Embryonic facial prominence (tissue), 1 donor: Measurements from ENCODE around the gene SNX15.
"Not testable (repeated sequence)": the region's sequence is repeated elsewhere in the genome, so short reads cannot be mapped to it uniquely, and the experiment has no call there.

ENCODE experiments used
- DNase-seq: peaks from one replicate; pipeline ENCODE4 v3.0.0-alpha.2; 2016; ENCODE audit errors: extremely low spot score

SNX15 gene

GRCh38 chr11:65014726-65015227 lies 12.5 kb upstream of the SNX15 start:
- DNase-seq: no peak

DNA sequence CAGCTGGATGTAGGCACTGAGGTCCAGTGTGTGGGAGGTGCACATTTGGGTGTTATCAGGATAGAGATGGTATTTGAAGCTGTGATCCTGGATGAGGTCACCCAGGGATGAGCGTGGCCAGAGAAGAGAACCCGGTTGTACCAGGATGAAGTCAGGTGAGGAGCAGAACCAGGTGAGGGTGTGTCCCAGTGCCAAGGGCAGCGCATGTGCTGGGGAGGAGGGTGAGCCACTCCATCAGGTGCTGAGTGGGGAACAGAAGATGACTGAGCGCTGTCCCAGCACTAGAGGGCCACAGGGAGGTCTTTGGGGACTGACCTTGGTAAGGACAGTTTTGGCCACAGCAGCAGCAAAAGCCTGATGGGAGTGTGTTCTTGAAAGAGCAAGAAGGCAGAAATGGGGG lies 10.5 kb upstream of the SNX15 start:
- no peak for DNase-seq

DNA sequence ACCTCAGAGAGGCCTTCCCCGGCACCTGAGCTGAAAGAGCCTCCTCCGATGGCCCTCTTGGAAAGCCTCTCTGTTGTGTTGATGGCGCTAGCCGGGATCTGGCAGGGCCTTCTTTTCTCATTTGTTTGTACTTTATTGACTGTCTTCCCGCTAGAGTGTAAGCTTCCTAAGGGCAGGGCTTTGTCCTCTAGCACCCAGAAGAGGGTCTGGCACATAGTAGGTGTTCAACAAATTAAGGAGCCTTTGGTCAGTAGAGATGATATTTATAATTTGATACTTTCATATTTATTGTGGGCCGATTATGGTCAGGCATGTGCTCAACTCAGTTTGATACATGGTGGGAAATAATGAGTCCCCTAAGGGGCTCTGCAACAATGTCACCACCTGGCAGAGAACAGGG lies 9.3 kb upstream of the SNX15 start:
- DNase-seq: no peak

DNA sequence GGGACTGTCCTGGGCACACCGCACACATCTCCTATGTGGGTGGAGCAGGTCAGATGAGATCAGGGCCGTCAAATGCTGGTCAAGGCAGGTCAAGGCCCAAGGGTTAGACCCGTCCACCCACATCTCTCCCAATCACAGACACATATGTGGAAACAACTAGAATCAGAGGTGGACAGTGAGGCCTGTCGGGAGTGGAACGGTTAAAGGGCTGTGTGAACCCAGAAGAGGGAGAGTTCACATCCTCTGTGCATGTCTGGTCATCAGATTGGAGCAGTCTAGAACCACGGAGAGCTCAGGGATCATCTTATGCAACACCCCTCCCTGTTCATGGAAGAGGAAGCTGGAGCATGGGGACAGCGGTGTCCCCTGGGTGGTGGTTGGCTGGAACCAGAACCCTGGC lies 7.4 kb upstream of the SNX15 start:
- no peak for DNase-seq

- DNase-seq: no peak
Measured at GRCh38 chr11:65021003-65021402, 6.2 kb upstream of the SNX15 start.

DNA sequence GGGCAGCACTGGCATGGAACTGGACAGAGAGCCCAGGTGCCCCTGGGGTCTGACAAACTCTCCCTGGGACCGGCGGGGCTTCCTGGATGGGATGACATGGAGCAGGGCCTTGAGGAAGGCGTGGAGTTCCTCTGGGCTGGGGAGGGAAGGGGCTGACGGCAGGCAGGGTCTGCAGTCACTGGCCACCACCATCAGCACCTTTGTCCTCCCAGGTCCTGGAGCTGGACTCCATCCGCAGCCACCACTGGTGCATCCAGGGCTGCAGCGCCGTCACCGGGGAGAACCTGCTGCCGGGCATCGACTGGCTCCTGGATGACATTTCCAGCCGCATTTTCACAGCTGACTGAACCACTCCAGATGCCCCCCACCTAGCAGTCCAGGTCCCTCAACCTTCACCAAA lies 5.7 kb upstream of the SNX15 start:
- no peak for DNase-seq

DNA sequence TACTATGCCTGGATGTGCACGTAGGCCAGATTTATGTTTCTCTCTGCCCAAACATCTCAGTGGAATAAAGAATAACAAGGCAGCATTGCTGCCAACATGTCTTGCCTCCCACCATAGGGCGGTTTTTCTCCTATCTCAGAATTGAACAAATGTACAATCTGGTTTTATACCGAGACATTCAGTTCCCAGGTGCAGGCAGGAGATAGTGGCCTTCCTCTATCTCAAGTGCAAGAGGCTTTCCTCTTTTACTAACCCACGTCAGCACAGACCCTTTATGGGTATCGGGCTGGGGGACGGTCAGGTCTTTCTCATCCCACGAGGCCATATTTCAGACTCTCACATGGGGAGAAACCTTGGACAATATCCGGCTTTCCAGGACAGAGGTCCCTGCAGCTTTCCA lies 3.7 kb upstream of the SNX15 start:
- not testable (repeated sequence) for DNase-seq

DNA sequence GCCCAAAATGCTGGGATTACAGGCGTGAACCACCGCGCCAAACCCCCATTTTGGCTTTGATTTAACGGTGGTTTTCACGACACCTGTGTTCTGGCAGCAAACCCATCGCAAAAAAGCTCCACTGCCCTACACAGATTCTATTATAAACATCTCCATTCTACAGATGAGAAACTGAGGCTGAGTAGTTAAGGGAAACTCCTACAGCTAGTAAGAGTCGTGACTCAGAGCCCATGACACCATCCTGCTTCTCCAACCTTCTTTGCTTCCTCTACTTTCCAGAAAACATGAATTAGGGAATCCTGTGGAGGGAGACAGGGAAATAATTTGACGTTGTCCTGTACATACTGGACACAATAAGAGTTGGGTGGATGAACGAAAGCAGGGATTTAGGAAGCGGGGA lies 429 bp upstream of the SNX15 start:
- DNase-seq: no peak

DNA sequence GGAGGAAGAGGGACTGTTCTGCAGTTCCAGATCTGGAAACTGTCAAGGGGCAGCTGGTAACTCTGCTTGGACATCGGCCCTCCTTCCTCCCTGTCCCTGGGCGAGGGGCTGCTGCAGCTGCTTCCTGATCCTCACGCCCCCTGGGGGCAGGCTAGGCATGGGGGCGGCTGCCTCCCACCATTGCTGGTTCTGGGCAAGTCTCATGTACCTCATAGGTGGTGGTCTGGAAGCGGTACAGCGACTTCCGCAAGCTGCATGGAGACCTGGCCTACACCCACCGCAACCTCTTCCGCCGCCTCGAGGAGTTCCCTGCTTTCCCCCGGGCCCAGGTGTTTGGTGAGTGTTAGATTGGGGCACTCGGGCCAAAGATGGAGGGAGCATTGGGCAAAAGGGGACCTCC lies 5.0 kb downstream of the SNX15 start:
- DNase-seq: no peak

DNA sequence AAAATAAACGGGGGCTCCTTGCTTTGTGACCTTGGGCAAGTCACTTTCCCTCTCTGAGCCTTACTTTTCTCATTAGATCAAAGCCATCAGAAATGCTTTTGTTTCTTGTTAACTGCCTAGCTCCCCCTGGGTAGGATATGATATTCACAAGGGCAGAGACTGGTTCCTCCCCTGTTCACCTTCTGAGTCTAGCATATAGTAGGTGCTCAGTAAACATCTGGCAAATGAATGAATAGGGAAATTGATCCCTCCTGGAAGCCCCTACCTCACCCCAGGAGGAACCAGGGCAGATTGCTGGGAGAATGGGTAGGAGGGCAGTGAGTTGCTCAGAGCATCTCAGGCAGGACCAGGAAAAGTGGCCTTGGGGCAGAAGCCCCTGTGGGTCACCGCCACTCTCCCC lies 7.2 kb downstream of the SNX15 start:
- no peak for DNase-seq

DNA sequence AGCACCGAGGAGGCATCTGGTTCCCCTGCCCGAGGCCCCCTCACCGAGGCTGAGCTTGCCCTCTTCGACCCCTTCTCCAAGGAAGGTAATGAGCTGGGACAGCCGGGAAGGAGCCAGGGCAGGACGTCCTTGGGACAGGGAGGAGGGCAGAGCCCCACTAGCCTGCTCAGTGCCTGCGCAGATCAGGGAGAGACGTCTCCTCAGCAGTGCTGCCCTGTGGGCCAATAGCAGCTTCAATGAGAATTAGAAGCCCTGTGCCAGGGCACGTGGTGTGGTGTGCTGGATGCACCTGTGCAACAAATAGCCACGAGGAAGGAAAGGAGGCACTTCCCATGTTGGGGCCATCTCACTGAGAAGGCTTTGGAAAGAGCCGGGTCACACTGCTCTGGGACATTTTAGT lies 8.3 kb downstream of the SNX15 start:
- DNase-seq: no peak

DNA sequence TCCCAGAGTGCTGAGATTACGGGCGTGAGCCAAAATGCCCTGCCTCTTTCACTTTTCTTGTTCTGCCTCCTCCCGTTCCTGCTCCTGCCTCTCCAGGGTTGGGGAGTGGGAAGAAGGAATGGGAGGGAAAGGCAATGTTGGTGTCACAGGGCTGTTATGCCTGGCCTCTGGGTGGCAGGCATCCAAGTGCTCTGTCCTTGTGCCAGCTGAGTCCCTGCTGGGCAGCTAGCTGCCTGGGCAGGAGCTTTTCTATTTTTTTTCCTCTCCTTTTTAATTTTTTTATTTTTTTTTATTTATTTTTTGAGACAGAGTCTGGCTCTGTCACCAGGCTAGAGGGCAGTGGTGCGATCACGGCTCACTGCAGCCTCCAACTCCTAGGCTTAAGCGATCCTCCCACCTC lies 9.7 kb downstream of the SNX15 start:
- DNase-seq: no peak

DNA sequence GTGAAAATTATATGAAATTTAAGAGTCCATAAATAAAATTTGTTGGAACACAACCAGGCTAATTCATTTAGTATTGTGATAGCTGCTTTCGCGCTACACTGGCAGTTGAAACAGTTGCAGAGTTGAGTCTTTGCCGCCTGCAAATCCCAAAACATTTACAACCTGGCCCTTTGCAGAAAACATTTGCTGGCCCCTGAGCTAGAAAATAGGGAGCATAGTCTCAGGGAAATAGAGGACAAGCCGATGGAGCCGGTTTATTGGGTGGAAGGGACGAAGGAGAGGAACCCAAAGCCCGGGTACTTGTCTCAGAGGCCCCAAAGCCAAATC lies 13.2 kb downstream of the SNX15 start:
- no peak for DNase-seq

DNA sequence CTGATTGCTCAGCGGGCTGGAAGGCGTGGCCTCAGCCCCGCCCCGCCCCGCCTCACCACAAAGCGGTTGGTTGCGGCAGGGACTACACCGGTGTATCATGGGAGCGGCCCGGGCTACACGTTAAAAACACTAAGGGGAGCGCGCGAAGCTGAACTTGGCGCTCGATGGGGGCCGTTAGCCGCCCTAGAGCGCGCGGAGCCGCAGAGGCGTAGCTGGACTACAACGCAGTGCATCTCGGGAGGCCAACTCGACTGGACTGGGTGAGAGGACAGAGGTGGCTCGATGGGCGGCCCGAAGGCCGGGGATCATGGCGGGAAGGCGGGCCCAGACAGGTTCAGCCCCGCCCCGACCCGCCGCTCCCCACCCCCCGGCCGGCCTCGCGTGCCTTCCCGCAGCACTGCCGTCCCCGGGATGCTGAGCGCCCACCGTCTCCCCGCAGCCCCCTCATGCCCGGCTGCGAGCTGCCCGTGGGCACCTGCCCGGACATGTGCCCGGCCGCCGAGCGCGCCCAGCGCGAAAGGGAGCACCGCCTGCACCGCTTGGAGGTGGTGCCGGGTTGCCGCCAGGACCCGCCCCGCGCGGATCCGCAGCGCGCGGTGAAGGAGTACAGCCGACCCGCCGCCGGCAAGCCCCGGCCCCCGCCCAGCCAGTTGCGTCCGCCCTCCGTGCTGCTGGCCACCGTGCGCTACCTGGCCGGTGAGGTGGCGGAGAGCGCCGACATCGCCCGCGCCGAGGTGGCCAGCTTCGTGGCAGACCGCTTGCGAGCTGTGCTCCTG lies 13.8 kb downstream of the SNX15 start, which contains the start of gene SAC3D1:
Gene SAC3D1 (plus strand): TSS at position 364 of the 776 bp plus-strand sequence. CDS start 83 bp downstream, at position 447.
- peak; percentile 68 for DNase-seq

DNA sequence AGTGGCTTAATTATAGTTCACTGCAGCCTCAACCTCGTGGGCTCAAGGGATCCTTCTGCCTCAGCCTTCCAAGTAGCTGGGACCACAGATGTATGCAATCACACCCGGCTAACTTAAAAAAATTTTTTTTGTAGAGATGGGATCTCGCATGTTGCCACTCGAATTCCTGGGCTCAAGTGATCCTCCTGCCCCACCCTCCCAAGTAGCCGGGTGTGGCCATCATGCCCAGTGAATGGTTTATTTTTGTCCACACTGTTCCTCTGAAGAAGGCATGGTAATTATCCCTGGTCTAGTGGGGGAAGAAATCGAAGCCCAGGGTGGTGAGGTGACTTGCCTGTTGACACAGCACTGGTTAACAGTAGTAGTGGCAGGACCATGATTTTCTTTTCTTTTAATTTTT lies 15.7 kb downstream of the SNX15 start:
- no peak for DNase-seq

GRCh38 chr11:65043881-65044501 lies 16.8 kb downstream of the SNX15 start:
- no peak for DNase-seq

DNA sequence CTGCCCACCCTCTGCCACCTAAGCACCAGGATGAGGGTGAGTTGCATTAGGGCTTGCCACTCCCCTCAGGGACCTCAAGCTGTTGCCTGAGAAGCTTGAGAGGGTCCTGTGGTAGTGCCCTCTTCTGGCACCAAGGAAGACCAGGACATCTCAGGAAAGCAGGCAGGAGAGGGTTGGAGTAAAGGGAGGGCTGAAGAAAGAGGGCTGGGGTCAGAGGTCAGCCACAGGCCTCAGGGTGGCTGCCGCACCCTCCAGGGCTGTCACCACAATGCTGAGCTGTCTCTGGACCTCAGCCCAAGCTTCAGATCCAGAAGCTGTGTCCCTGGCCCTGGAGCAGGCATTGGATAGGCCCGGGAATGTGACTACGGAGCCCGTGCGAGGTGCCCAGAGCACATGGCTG lies 17.8 kb downstream of the SNX15 start:
- no peak for DNase-seq

GRCh38 chr11:65045728-65046127 lies 18.5 kb downstream of the SNX15 start:
- DNase-seq: no peak

GRCh38 chr11:65047581-65048422 lies 20.6 kb downstream of the SNX15 start:
- DNase-seq: no peak

DNA sequence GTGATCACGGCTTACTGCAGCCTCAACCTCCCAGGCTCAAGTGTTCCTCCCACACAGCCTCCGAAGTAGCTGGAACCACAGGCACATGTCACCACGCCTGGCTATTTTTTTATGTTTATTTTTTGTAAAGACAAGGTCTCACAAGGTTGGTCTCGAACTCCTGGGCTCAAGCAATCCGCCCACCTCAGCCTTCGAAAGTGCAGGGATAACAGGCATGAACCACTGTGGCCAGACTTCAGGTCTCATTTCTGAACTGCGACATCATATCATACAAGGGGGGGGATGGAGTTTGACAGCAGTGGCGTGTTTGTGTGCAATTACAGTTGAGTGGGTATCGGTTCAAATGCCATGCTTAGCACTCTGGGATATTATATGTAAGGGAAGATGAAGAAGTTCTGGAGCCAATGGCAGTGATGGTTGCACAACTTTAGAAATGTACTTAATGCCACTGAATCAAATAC lies 24.2 kb downstream of the SNX15 start:
- DNase-seq: no peak

GRCh38 chr11:65053827-65054508 lies 26.7 kb downstream of the SNX15 start:
- no peak for DNase-seq

GRCh38 chr11:65055538-65055937 lies 28.3 kb downstream of the SNX15 start:
- no peak for DNase-seq
